Activated T-helper 1 cell treated with anti-CD3 and anti-CD28 coated beads, Interleukin-12 subunit alpha, Interleukin-12 subunit beta, Interleukin-2, Interleukin-4 antibody, amounts not matched to agents 30 ng/mL and 10 ng/mL and 1 ng/mL, durations not matched to agents 14 hours and 24 hours and 36 hours (primary cell): ENCODE data around the gene CDH4. TPM values are rescaled to one million over a fixed set of nuclear protein-coding genes. Genes with fewer than 3 reads are reported as not detected.
A peak's percentile ranks its signal among the peaks of the same experiment; 100 is the strongest.

Experiments
- DNase-seq: peaks from one replicate; pipeline ENCODE4 v3.0.0; 2021; ENCODE audit warnings: low spot score
- H3K27ac Mint-ChIP-seq: one replicate; pipeline ENCODE4 v1.8.0; 2021; ENCODE audit warnings: mild to moderate bottlenecking, mixed read lengths
- H3K27me3 Mint-ChIP-seq: one replicate; pipeline ENCODE4 v1.8.0; 2022; ENCODE audit warnings: mild to moderate bottlenecking, moderate library complexity, mixed read lengths; ENCODE audit not compliant: insufficient read depth
- H3K36me3 Mint-ChIP-seq: one replicate; pipeline ENCODE4 v1.8.0; 2021; ENCODE audit warnings: low read depth, mixed read lengths
- H3K4me1 Mint-ChIP-seq: one replicate; pipeline ENCODE4 v1.8.0; 2021; ENCODE audit warnings: low read depth, mixed read lengths
- H3K4me3 Mint-ChIP-seq: one replicate; pipeline ENCODE4 v1.8.0; 2021; ENCODE audit warnings: mild to moderate bottlenecking, moderate library complexity, mixed read lengths
- H3K9me3 Mint-ChIP-seq: one replicate; pipeline ENCODE4 v1.8.0; 2021; ENCODE audit warnings: mixed read lengths
- intact Hi-C: fragments of 100-400 bp; cut with micrococcal nuclease; formaldehyde crosslinking; loops from one replicate; pipeline ENCODE4 v1.15.1; 2024
- total RNA-seq: library from RNA; stranded (reverse); gene quantifications from 2 replicates; pipeline ENCODE4 v1.2.3, GENCODE V29; 2022

The CDH4 gene
- total RNA-seq, 1 donor from 2014 or later = not detected

- no peaks in the 10 kb centered on the region for H3K27me3 Mint-ChIP-seq
These were observed 248.8 kb downstream of the CDH4 start for GRCh38 chr20:61500791-61501321.

GRCh38 chr20:61502433-61502832 is 250.4 kb downstream of the CDH4 start:
- Mint-ChIP-seq H3K27me3 (no peaks in the 10 kb centered on the region), H3K4me1 (no peaks in the 10 kb centered on the region), H3K9me3 (no peaks in the 10 kb centered on the region), H3K36me3 (no peaks in the 10 kb centered on the region), H3K4me3 (no peak overlapping the region), H3K27ac (no peak overlapping the region)
- DNase-seq = no peak
- intact Hi-C loops = no loop called here

More at GRCh38 chr20:61500791-61501321, 248.8 kb downstream of the CDH4 start:
- intact Hi-C loops = no loop called here
- Mint-ChIP-seq H3K27ac (peak overlapping the region; percentile 87), H3K36me3 (no peaks in the 10 kb centered on the region), H3K4me1 (no peaks in the 10 kb centered on the region), H3K9me3 (no peaks in the 10 kb centered on the region), H3K4me3 (no peak overlapping the region)
- no peak for DNase-seq

GRCh38 chr20:61503106-61503505 is 251.0 kb downstream of the CDH4 start:
- DNase-seq = no peak
- no peaks in the 10 kb centered on the region for H3K9me3 Mint-ChIP-seq
- no peaks in the 10 kb centered on the region for H3K4me1 Mint-ChIP-seq
- H3K4me3 Mint-ChIP-seq = no peak overlapping the region
- intact Hi-C loops = no loop called here
- no peak overlapping the region for H3K27ac Mint-ChIP-seq
- H3K27me3 Mint-ChIP-seq = no peaks in the 10 kb centered on the region
- H3K36me3 Mint-ChIP-seq = no peaks in the 10 kb centered on the region

- DNase-seq = no peak
- Mint-ChIP-seq H3K27me3 (no peaks in the 10 kb centered on the region), H3K9me3 (no peaks in the 10 kb centered on the region), H3K36me3 (no peaks in the 10 kb centered on the region), H3K4me1 (no peaks in the 10 kb centered on the region), H3K27ac (no peak overlapping the region), H3K4me3 (no peak overlapping the region)
- intact Hi-C loops = no loop called here
These were observed 253.4 kb downstream of the CDH4 start for GRCh38 chr20:61505508-61505907.

GRCh38 chr20:61507778-61508177 is 255.7 kb downstream of the CDH4 start:
- H3K36me3 Mint-ChIP-seq = no peaks in the 10 kb centered on the region
- H3K9me3 Mint-ChIP-seq = no peaks in the 10 kb centered on the region
- intact Hi-C loops = no loop called here
- no peak overlapping the region for H3K27ac Mint-ChIP-seq
- no peak overlapping the region for H3K4me3 Mint-ChIP-seq
- no peak for DNase-seq
- H3K27me3 Mint-ChIP-seq = no peaks in the 10 kb centered on the region
- no peaks in the 10 kb centered on the region for H3K4me1 Mint-ChIP-seq

- H3K9me3 Mint-ChIP-seq = no peaks in the 10 kb centered on the region
- intact Hi-C loops = no loop called here
- H3K4me1 Mint-ChIP-seq = no peaks in the 10 kb centered on the region
These were observed 256.4 kb downstream of the CDH4 start for GRCh38 chr20:61508301-61509096.

GRCh38 chr20:61510778-61511330 is 258.8 kb downstream of the CDH4 start:
- H3K27ac Mint-ChIP-seq = no peak overlapping the region
- H3K4me3 Mint-ChIP-seq = no peak overlapping the region
- intact Hi-C loops = no loop called here
- H3K9me3 Mint-ChIP-seq = no peaks in the 10 kb centered on the region
- no peak for DNase-seq
- H3K36me3 Mint-ChIP-seq = no peaks in the 10 kb centered on the region
- H3K4me1 Mint-ChIP-seq = no peaks in the 10 kb centered on the region
- no peaks in the 10 kb centered on the region for H3K27me3 Mint-ChIP-seq

More at GRCh38 chr20:61508301-61509096, 256.4 kb downstream of the CDH4 start:
- Mint-ChIP-seq H3K36me3 (no peaks in the 10 kb centered on the region), H3K27me3 (no peaks in the 10 kb centered on the region), H3K27ac (no peak overlapping the region), H3K4me3 (no peak overlapping the region)
- DNase-seq = no peak

- H3K9me3 Mint-ChIP-seq = no peaks in the 10 kb centered on the region
- no peaks in the 10 kb centered on the region for H3K27me3 Mint-ChIP-seq
- intact Hi-C loops = no loop called here
- no peak for DNase-seq
- no peak overlapping the region for H3K4me3 Mint-ChIP-seq
- no peak overlapping the region for H3K27ac Mint-ChIP-seq
- no peaks in the 10 kb centered on the region for H3K4me1 Mint-ChIP-seq
- no peaks in the 10 kb centered on the region for H3K36me3 Mint-ChIP-seq
These were observed 260.4 kb downstream of the CDH4 start for GRCh38 chr20:61512475-61512874.

- H3K4me3 Mint-ChIP-seq = no peak overlapping the region
- H3K4me1 Mint-ChIP-seq = no peaks in the 10 kb centered on the region
- H3K27ac Mint-ChIP-seq = no peak overlapping the region
- no peaks in the 10 kb centered on the region for H3K36me3 Mint-ChIP-seq
- intact Hi-C loops = no loop called here
- no peak for DNase-seq
- no peaks in the 10 kb centered on the region for H3K27me3 Mint-ChIP-seq
- H3K9me3 Mint-ChIP-seq = no peaks in the 10 kb centered on the region
These were observed 261.3 kb downstream of the CDH4 start for GRCh38 chr20:61513124-61514017.

GRCh38 chr20:61514018-61514365 is 261.9 kb downstream of the CDH4 start:
- no peak for DNase-seq
- H3K36me3 Mint-ChIP-seq = no peaks in the 10 kb centered on the region
- H3K27ac Mint-ChIP-seq = no peak overlapping the region
- intact Hi-C loops = no loop called here
- no peak overlapping the region for H3K4me3 Mint-ChIP-seq
- no peaks in the 10 kb centered on the region for H3K27me3 Mint-ChIP-seq
- H3K4me1 Mint-ChIP-seq = no peaks in the 10 kb centered on the region
- H3K9me3 Mint-ChIP-seq = no peaks in the 10 kb centered on the region

GRCh38 chr20:61514396-61514795 is 262.3 kb downstream of the CDH4 start:
- intact Hi-C loops = no loop called here
- H3K9me3 Mint-ChIP-seq = no peaks in the 10 kb centered on the region

GRCh38 chr20:61514805-61515505 is 262.9 kb downstream of the CDH4 start:
- DNase-seq = no peak
- H3K4me3 Mint-ChIP-seq = no peak overlapping the region
- H3K4me1 Mint-ChIP-seq = no peaks in the 10 kb centered on the region
- no peak overlapping the region for H3K27ac Mint-ChIP-seq
- H3K9me3 Mint-ChIP-seq = no peaks in the 10 kb centered on the region
- intact Hi-C loops = no loop called here
- no peaks in the 10 kb centered on the region for H3K27me3 Mint-ChIP-seq
- H3K36me3 Mint-ChIP-seq = no peaks in the 10 kb centered on the region

More at GRCh38 chr20:61514396-61514795, 262.3 kb downstream of the CDH4 start:
- no peak for DNase-seq
- Mint-ChIP-seq H3K36me3 (no peaks in the 10 kb centered on the region), H3K27ac (no peak overlapping the region), H3K4me3 (no peak overlapping the region), H3K4me1 (no peaks in the 10 kb centered on the region), H3K27me3 (no peaks in the 10 kb centered on the region)
